ENCODE results near the gene RGS9BP.

GRCh38 chr19:32702010-32702409, 26.4 kb downstream of the RGS9BP start:
- TF ChIP-seq, protein P1, sequence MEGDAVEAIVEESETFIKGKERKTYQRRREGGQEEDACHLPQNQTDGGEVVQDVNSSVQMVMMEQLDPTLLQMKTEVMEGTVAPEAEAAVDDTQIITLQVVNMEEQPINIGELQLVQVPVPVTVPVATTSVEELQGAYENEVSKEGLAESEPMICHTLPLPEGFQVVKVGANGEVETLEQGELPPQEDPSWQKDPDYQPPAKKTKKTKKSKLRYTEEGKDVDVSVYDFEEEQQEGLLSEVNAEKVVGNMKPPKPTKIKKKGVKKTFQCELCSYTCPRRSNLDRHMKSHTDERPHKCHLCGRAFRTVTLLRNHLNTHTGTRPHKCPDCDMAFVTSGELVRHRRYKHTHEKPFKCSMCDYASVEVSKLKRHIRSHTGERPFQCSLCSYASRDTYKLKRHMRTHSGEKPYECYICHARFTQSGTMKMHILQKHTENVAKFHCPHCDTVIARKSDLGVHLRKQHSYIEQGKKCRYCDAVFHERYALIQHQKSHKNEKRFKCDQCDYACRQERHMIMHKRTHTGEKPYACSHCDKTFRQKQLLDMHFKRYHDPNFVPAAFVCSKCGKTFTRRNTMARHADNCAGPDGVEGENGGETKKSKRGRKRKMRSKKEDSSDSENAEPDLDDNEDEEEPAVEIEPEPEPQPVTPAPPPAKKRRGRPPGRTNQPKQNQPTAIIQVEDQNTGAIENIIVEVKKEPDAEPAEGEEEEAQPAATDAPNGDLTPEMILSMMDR (IDR thresholded peaks at IDR 0.05 in 4 of 5, conservative IDR thresholded peaks at IDR 0.05 in 1 of 5): no peak
- no peak for TF ChIP-seq POLR2A (IDR thresholded peaks at IDR 0.05)

Measured in gastrocnemius medialis (tissue), 4 donors.